ENCODE measurements around the gene LMF1. TPM values are rescaled to one million over a fixed set of nuclear protein-coding genes. Genes with fewer than 3 reads are reported as not detected.

LMF1 gene
- total and polyA plus RNA-seq, 2 of the 13 experiments (the other 11 are each of a cell fraction or from before 2014, with no cell fraction given): 6.8 to 8.5 TPM

DNA sequence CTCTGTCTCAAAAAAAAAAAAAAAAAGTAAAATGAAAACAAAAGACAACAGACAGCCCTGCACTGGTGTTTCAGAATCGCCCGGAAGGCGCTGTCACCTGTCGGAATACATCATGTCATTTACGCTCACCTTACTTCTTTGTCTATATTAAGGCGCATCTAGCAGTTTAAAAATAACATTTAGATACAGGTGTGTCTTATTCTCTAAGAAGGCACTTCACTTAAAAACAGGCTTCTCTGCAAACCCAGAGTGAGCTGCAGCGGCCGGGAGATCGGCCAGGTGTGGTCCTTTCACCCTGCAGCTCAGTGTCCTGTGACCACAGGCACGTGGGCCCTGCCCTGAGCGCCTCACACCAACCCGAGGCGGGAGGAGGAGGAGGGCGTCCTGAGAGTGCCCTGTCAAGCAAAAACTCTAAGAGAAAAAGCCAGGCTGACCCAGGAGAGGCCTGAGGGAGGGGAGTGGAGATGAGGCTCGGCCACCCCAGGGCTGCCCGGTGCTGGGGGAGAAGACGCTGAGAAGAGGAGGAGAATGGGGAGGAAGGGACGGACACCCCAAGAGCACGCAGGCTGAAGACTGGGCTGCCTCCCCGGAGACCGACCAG is 3.3 kb upstream of the LMF1 start:
- Histone ChIP-seq H3K36me3 (replicated peaks in 1 of 2; ENCODE audit: control insufficient read depth in 1 of 2, insufficient read depth in 2 of 2, low read length in 2 of 2) (no peaks in the 10 kb centered on the region), H3K27me3 (ENCODE audit: control insufficient read depth in 1 of 2, insufficient read depth in 2 of 2, low read length in 2 of 2) (peaks cover 12 to 55% of the 10 kb centered on the region in 2 experiments), H3K79me2 (ENCODE audit: insufficient read depth, low read length) (no peaks in the 10 kb centered on the region), H3K4me3 (replicated peaks in 1 of 3; ENCODE audit: insufficient read depth in 1 of 3, low read depth in 2 of 3, low read length in 3 of 3) (no peak overlapping the region), H3K27ac (ENCODE audit: extremely low read length, insufficient read depth, low read length) (no peak overlapping the region), H4K20me1 (ENCODE audit: insufficient read depth, low read length) (no peaks in the 10 kb centered on the region; the same call in 1 of the 2 replicates), H3K9me3 (ENCODE audit: low read length) (no peaks in the 10 kb centered on the region), H3K4me1 (ENCODE audit: insufficient read depth, low read length) (peaks cover 71% of the 10 kb centered on the region), H3K4me2 (ENCODE audit: low read depth, low read length) (peak overlapping the region; percentile 9; the same call in 1 of the 2 replicates), H3K9ac (ENCODE audit: insufficient read depth, low read depth, low read length) (no peak overlapping the region), H2AFZ (ENCODE audit: low read length) (no peak overlapping the region)
- WGBS (ENCODE audit: low lambda C conversion rate): 36% methylated on average over 21 of the region's 21 CpGs
- ChIA-PET CTCF (ENCODE audit: low intra/inter-chr PET ratio, low total read pairs) (no interaction called here), POLR2A (no interaction called here)
- no TSS peak for BruUV-seq (replicated peaks)
- intact Hi-C loops (cut with micrococcal nuclease; ENCODE audit: unreplicated experiment): loop anchor here (5.0 kb wide), 1 partner anchor 87 kb away; no protein-coding TSS in a partner anchor
- in situ Hi-C loops (cut with HindIII; ENCODE audit: extremely low pct_ligation_motif_present, low pct_unique_long_range_greater_than_20kb): no loop called here
- FAIRE-seq (no peak), DNase-seq (ENCODE audit: low spot score) (no peak), ATAC-seq (no peak)
- TF ChIP-seq ZNF672 (CRISPR knock-in tag; IDR thresholded peaks at IDR 0.05) (no peak), ZNF44 (CRISPR knock-in tag; IDR thresholded peaks at IDR 0.05) (no peak), ZNF644 (CRISPR knock-in tag; IDR thresholded peaks at IDR 0.05; ENCODE audit: low read depth) (no peak), RBFOX2 (IDR thresholded peaks at IDR 0.05; ENCODE audit: low read depth, low read length) (no peak), POLR2A (IDR thresholded peaks at IDR 0.05; ENCODE audit: insufficient read depth in 1 of 2, low read depth in 2 of 2, low read length in 2 of 2) (no peak), ZFYVE20 (CRISPR knock-in tag; IDR thresholded peaks at IDR 0.05; ENCODE audit: borderline replicate concordance, low read depth) (no peak), NR1H2 (CRISPR knock-in tag; IDR thresholded peaks at IDR 0.05; ENCODE audit: borderline replicate concordance, low read depth) (no peak), ZNF207 (IDR thresholded peaks at IDR 0.05; ENCODE audit: borderline replicate concordance) (no peak), MXI1 (IDR thresholded peaks at IDR 0.05; ENCODE audit: borderline replicate concordance, low read depth, low read length) (no peak), U2AF2 (IDR thresholded peaks at IDR 0.05; ENCODE audit: low read depth, low read length) (no peak), DR1 (CRISPR knock-in tag; IDR thresholded peaks at IDR 0.05) (no peak), ZNF7 (CRISPR knock-in tag; IDR thresholded peaks at IDR 0.05) (no peak), AGO1 (IDR thresholded peaks at IDR 0.05; ENCODE audit: low read depth, low read length, poor library complexity, severe bottlenecking) (peak; percentile 24)
- TF ChIP-seq, protein P1, sequence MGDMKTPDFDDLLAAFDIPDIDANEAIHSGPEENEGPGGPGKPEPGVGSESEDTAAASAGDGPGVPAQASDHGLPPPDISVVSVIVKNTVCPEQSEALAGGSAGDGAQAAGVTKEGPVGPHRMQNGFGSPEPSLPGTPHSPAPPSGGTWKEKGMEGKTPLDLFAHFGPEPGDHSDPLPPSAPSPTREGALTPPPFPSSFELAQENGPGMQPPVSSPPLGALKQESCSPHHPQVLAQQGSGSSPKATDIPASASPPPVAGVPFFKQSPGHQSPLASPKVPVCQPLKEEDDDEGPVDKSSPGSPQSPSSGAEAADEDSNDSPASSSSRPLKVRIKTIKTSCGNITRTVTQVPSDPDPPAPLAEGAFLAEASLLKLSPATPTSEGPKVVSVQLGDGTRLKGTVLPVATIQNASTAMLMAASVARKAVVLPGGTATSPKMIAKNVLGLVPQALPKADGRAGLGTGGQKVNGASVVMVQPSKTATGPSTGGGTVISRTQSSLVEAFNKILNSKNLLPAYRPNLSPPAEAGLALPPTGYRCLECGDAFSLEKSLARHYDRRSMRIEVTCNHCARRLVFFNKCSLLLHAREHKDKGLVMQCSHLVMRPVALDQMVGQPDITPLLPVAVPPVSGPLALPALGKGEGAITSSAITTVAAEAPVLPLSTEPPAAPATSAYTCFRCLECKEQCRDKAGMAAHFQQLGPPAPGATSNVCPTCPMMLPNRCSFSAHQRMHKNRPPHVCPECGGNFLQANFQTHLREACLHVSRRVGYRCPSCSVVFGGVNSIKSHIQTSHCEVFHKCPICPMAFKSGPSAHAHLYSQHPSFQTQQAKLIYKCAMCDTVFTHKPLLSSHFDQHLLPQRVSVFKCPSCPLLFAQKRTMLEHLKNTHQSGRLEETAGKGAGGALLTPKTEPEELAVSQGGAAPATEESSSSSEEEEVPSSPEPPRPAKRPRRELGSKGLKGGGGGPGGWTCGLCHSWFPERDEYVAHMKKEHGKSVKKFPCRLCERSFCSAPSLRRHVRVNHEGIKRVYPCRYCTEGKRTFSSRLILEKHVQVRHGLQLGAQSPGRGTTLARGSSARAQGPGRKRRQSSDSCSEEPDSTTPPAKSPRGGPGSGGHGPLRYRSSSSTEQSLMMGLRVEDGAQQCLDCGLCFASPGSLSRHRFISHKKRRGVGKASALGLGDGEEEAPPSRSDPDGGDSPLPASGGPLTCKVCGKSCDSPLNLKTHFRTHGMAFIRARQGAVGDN (CRISPR knock-in tag; IDR thresholded peaks at IDR 0.05): peak; percentile 42
- TF ChIP-seq, protein P2, sequence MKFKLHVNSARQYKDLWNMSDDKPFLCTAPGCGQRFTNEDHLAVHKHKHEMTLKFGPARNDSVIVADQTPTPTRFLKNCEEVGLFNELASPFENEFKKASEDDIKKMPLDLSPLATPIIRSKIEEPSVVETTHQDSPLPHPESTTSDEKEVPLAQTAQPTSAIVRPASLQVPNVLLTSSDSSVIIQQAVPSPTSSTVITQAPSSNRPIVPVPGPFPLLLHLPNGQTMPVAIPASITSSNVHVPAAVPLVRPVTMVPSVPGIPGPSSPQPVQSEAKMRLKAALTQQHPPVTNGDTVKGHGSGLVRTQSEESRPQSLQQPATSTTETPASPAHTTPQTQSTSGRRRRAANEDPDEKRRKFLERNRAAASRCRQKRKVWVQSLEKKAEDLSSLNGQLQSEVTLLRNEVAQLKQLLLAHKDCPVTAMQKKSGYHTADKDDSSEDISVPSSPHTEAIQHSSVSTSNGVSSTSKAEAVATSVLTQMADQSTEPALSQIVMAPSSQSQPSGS (CRISPR knock-in tag; IDR thresholded peaks at IDR 0.05): no peak
- TF ChIP-seq, protein P3, sequence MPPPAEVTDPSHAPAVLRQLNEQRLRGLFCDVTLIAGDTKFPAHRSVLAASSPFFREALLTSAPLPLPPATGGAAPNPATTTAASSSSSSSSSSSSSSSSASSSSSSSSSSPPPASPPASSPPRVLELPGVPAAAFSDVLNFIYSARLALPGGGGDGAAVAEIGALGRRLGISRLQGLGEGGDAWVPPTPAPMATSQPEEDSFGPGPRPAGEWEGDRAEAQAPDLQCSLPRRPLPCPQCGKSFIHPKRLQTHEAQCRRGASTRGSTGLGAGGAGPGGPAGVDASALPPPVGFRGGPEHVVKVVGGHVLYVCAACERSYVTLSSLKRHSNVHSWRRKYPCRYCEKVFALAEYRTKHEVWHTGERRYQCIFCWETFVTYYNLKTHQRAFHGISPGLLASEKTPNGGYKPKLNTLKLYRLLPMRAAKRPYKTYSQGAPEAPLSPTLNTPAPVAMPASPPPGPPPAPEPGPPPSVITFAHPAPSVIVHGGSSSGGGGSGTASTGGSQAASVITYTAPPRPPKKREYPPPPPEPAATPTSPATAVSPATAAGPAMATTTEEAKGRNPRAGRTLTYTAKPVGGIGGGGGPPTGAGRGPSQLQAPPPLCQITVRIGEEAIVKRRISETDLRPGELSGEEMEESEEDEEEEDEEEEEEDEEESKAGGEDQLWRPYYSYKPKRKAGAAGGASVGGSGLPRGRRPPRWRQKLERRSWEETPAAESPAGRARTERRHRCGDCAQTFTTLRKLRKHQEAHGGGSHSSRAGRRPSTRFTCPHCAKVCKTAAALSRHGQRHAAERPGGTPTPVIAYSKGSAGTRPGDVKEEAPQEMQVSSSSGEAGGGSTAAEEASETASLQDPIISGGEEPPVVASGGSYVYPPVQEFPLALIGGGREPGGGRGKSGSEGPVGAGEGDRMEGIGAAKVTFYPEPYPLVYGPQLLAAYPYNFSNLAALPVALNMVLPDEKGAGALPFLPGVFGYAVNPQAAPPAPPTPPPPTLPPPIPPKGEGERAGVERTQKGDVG (CRISPR knock-in tag; IDR thresholded peaks at IDR 0.05; ENCODE audit: borderline replicate concordance): no peak
- TF ChIP-seq, protein P4, sequence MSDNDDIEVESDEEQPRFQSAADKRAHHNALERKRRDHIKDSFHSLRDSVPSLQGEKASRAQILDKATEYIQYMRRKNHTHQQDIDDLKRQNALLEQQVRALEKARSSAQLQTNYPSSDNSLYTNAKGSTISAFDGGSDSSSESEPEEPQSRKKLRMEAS (IDR thresholded peaks at IDR 0.05): peak; percentile 58

Data from HepG2 (cell line).